Activated gamma-delta T cell (primary cell): Measurements from ENCODE around the gene DGKG.

Source experiments
- DNase-seq: peaks from one replicate; lab custom pipeline; 2025; lab: John Stamatoyannopoulos, UW

DGKG gene

DNA sequence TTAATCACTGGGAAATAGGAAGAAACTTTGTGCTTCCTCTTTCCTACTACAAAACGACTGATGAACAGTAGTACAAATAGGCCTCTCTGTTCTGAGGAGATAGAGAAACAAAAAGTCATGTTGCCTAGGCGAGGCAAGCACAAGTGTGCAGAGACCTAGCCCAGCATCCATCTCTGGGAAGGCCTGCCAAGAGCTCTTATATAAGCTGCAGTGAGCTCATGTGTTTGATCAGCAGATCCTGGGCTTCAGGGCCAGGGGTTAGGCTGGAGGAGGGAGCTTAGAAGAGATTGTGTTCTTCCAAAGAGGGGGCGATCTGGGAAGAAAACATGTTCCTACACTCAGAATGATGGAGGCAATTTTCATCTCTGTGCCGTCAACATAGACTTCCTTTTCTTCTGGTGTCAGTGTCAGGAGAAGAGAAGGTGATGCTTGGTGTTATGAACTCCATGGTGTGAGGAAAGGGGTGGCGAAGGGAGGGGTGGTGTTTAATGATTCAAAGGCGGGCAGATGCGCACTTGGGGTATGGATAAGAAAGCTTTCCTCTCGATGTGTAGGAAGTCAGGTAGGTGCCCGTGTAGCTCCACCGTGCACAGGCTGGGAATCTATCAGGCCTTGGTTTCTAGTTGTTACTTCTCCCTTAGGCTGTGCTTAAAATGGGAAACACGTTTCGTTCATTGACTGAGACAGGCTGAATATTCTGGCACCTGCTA is 223.6 kb downstream of the DGKG start:
- DNase-seq: no peak

DNA sequence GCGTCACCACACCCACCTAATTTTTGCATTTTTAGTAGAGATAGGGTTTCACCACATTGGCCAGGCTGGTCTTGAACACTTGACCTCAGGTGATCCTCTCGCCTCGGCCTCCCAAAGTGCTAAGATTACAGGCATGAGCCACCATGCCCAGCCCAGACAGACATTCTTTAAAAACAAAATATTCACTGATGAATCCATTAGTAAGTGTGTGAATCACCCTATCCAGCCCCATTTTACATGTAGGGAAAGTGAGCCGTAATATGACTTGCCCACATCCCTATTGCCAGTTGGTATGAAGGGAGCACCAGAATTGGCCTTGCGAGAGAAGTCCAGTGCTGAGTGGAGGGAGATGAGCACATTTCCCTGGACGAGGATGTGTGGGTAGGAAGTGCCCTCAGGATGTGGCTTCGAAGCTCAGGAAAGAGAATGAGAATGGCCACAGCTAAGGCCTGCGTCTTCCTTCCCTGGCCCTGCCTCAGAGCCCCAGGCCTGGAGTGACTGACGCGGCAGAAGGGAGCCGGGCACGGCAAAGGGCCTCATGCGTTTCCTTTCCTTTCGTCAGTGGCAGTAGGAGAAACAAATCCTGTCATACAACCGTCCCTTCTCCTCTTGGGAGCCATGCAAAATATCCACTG is 224.9 kb downstream of the DGKG start:
- no peak for DNase-seq

DNA sequence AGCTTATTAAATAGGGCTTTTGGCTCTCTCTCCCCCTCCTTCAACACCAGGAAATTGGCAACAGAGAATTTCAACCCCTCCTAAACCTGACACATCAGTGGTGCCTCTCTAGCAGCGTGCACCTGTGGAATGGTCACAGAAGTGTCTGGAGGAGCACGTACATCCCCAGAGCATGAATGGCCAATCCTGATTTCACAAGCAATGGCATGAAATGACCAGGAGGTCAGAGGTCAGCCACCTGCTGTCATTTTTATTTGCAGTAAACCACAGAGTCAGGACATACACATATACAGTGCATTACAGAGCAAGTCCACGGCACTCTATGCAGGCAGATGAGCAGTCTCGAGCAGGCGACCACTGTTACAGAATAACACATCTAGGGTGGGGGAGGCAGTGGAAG is 228.1 kb downstream of the DGKG start:
- no peak for DNase-seq

GRCh38 chr3:186132487-186132886 is 229.5 kb downstream of the DGKG start:
- DNase-seq: no peak

DNA sequence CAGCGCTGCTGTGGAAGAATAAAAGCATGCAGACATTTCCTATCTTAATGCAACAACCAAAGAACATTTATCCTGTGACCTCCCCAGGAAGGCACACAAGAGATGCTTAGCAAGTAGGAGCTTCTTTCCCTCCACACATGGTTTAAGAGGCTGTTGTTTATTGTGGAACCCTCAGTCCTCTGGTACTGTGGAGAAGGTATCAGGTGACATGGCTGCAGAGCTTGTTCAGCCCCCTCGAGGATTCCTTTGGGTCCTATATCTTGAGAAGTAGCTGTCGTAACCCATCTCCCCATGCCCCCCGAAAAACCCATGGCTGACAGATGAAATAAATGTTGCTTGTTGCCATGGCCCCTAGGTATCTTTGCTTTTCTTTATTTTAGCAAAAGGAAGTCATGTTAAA is 232.8 kb downstream of the DGKG start:
- DNase-seq: no peak

DNA sequence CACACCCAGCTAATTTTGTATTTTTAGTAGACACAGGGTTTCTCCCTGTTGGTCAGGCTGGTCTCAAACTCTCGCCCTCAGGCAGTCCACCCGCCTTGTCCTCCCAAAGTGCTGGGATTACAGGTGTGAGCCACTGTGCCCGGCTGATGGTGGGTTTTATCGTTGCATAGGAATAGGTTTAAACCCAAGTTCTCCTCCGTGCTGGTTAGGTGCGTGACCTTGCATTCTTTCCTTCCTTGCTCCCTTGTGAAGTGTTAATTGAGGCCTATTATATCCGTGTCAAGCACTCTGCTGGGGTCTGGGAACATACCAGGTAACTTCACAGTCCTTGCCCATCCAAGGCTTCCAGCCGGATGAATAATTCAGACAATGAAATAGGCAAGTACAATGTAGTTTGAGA is 233.9 kb downstream of the DGKG start:
- DNase-seq: no peak

DNA sequence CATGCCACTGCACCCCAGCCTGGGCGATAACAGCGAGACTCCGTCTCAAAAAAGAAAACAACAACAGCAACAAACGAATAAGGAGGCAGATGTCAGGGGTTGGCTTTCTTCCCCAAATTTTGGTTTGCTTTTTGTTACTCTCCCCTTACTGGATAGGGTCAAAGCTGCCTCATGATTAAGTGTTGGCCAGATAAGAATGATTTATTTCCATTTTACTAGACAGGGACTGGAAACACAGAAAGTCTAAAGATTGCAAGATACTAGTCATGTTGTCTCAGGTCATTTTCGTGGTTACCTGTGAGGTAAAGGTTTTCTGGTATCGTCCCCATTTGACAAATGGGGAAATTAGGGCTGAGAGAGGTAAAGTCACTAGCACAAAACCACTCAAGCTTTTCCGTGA is 234.6 kb downstream of the DGKG start:
- DNase-seq: no peak

DNA sequence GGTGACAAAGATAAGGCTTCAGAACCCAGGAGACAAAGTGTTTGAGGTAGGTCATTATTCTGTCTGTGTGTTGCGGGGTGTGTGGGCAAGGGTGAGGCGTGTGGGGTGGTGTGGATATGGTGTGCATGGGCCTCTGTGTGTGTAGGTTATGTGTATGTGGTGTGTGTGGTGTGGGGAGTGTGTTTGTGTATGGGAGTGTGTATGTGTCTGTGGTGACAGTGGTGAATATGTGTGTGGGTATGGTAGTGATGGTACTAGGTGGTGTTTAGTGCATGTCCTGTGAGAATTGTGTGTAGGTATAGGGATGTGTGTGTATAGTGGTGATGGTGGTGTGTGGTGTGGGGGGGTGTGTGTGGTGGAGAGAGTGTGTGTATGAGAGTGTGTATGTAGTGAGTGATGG is 236.9 kb downstream of the DGKG start:
- DNase-seq: no peak

DNA sequence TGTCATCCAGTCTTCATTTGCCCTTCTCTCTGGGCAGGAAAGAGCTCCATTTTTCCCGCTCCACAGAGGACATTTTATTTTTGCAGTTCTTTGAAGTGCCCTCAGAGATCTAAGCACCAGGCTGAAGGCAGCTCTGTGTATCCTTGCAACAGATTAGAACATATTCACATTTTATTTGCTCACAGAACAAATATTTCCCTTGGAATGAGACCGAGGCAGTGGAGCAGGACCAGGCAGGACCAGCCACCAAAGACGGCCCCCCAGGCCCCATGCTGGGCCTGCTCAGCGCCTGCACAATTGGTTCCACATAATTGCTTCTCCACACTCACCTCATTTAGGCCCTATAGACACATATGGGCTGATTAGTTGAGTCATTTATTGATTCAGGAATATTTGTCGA is 237.4 kb downstream of the DGKG start:
- no peak for DNase-seq

DNA sequence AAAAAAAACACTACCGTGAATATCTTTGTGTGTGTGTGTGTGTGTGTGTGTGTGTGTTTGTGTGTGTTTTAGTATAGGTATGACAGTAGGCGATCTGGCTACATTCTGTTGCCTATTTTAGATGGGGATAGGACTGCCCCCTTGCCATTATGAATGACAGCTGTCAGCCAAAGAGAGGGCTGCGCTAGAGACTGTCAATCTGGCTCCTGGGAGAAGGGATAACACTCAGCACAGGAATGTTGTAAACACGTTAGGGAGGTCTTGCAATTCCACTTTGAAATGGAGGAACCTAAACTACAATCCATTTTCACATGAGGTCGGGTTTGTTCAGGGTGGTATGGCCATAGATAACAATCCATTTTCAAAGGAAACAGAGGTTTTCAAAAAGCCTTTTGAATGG is 239.0 kb downstream of the DGKG start:
- DNase-seq: no peak

DNA sequence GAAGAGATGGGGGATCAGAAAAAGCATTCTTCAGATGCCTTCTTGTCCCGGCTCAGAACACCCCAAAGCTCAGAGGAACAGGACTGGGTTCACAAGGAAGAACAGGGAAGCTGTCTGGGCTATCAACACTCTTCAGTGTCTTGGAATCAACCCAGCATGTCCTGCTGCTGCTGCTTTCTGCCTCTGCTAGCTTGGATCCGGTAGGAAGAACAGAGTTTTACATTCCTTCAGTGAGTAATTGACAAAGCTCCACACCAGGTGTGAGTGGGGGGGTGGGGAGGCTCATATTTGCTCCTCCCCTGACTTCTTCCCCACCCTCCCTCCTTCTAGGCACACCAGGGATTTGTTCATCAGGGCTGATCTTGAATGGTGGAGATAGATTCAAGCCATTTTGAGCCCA is 240.1 kb downstream of the DGKG start:
- DNase-seq: no peak

- DNase-seq: no peak
These were observed 240.8 kb downstream of the DGKG start for GRCh38 chr3:186121278-186121677.

GRCh38 chr3:186119499-186119898 is 242.5 kb downstream of the DGKG start:
- no peak for DNase-seq

DNA sequence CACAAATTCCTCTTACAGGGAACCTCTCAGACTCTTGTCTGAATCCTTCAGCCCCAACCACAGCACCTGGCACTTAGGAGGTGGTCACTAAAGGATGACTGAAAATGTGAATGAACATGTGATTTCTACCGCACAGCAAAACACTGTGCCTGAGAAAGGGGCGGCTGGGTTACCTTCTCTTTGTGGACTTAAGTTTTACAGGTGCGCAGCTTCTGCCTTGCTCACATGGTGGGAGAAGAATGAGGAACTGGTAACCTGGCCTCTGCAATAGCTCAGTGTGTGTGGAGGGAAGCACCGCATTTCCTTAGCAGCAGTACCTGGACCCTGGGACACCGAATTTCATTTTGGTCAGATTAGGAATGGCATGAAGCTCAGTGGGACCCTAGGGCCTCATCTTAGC is 243.3 kb downstream of the DGKG start:
- DNase-seq: no peak

DNA sequence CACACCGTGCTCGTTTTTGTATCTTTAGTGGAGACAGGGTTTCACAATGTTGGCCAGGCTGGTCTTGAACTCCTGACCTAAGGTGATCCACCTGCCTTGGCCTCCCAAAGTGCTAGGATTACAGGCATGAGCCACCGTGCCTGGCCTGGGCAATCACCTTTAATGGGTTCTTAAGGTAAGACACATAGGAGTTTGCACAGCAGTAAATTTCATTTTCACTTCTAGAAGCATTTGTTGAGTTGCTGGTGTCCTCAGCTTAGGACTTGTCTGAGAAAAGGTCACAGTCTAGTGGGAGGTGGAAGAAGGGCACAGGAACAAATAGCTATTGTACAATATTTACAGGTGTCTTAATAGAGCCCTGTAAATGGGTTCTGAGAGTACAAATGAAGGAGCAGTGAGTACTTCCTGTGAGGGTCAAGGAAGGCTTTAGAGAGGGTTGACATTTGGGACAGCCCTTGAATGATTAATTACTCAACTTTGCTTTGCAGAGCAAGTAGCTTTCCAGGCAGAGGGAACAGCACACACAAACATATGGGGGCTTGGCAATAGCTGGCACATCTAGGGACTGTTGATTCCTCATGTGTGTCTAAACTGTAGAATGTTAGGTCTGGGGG is 244.4 kb downstream of the DGKG start:
- no peak for DNase-seq

GRCh38 chr3:186115239-186115996 is 246.6 kb downstream of the DGKG start:
- DNase-seq: no peak

DNA sequence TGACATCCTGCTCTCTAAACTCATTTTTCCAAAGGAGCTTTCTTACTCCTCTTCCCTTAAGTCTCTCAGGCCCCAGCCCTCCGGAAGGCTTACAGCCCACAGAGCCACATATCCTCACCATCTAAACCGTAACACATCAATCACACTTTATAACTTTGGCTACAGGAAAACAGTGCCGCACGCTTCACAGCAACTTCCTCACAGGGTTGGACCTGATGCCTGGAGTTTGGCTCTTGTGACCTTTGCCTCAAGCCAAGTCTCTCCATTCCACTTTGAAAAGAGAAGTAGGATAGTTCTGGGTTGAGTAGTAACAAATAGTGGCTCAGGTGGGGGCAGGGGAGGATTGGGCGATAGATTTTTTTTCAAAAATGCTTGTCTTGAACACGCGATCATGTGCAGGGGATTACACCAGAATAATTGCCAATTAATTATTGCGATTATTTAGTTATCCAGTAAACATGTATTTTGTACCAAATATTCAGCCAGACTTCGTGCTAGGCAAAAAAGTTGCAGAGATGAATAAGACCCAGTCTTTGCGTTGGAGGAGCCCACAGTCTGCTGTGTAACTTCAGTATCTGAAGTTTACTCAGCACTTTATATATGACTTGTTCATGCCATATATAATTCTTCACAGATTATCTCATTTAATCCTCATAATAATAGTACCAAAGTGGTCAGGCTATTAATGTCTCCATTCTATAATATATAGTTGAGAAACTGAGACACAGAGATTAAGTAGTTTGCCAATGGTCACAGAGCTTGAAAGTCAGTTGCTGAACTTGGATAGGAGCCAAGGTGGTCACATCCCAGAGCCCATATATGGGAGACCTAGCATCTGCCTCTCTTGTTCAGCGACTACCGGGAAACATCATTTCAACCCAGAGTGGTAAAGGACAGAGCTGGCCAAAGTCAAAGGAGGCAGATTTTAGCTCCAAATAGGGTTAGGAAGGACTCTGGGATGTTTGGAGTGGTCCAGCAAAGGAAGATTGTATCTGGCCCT is 250.8 kb downstream of the DGKG start:
- no peak for DNase-seq

- no peak for DNase-seq
These were observed 251.9 kb downstream of the DGKG start for GRCh38 chr3:186109897-186110803.

- DNase-seq: peak; percentile 91
These were observed 252.8 kb downstream of the DGKG start, which contains the start of gene ETV5 for GRCh38 chr3:186108941-186109865. TSS of gene ETV5 (minus strand) at chr3:186109089. CDS start at chr3:186105868, 3,221 bp downstream.
